MV-4-11 (cell line): ENCODE results near the gene PAX9.

Experiments used
- DNase-seq: peaks from one replicate; lab custom pipeline; 2025; lab: John Stamatoyannopoulos, UW

The PAX9 gene

DNA sequence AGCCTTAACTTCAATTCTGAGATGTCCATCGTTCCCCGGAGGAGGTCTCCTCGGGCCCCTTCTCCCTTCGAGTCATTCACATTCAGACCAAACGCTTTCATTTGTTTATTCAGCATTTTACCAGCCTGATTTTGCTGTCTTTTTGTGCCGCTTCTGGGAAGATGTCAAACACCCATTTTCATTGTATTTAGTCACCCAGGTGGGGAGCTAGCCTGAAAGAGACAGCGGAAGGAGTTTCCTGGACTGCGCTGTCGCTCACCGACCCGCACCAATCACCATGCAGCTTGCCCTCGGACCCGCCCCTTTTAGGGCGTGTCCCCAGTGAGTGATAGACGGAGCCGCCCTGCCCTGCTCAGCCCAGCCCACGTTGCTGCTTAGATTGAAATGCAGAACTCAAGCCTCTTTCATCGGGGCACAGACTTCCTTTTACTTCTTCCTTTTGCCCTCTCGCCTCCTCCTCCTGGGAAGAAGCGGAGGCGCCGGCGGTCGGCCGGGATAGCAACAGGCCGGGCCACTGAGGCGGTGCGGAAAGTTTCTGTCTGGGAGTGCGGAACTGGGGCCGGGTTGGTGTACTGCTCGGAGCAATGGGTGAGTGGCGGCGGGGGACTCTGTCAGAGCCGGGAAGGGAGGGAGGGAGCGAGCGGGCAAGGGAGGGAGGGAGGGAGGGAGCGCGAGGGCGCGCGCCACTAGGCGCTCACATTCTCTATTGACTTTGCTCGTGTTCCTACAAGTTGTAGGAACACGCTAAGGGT is at the start of gene PAX9:
PAX9 (plus strand) TSS at position 355 of the 752 bp plus-strand sequence; CDS start at position 585, 230 bp downstream.
- no peak for DNase-seq

DNA sequence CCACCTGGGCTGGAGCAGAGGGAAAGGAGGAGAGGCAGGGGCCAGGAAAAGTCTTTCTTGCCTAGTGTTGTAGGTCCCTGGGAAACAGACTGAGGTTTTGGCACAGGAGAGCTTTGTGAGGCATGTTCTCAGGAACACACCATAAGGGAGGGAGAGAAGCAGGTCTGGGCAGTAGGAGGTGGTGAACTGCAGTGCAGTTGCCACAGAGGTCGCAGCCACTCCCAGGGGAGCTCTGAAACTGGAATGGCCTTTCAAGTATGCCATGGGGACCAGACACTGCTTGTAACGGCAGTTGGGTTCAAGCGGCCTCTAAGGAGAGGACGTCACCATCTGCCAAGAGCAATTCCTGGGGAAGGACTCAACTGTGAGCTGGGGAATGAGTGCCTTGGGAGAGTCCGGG is 43.8 kb upstream of the PAX9 start:
- no peak for DNase-seq

DNA sequence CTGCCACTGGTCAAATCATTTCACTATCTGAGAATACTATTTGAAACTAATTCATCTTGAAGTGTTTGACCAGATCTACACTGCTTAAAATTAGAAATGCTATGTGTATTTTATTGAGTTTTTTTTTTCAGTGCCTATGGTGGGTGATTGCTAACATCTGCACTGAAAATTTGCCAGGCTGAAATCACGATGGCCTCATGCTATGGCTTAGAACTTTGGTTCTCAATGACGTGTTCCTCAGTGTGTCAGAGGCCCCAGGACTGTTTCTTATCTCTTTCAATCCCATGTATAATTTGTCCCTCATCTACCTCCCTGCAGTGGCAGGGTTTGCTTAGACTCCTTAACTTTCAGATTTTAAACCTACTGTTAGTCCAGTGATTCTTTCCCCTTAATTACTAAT is 43.0 kb upstream of the PAX9 start:
- DNase-seq: no peak

DNA sequence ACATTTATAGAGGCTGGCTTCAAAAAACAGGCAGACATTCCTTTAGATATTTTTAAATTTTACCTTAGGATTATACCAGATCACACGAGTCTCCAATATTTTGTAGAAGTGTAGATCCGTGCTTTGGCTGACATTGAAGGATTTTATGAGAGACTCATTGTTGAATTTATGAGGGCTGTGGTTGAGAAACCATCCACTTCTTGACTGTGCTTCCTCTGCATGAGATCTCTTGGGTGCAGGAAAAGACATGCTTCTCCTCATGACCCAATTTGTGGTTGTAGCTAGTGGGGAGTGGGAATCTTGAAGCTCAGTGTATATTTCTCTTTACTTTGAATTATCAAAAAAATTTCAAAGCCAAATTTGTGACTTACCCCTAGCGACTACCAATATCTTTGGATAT is 42.5 kb upstream of the PAX9 start:
- DNase-seq: no peak

DNA sequence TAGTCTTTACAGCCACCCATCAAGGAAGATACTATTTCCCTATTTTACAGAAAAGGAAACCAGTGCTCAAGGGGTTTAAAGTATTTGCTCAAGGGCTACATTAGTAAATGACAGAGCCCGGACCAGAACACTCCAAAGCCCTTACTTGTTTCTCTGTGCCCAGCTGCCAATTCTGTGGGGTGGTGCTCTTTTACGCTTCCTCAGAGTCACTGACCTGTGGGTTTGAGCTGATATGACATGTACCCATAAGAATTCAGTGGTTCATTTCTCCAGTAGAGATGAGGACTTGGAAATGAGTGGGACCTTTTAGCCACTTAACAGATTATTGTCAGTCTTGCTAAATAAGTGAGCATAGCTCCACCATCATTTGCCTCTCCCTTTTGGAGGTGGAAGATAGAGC is 41.8 kb upstream of the PAX9 start:
- DNase-seq: peak; percentile 0

DNA sequence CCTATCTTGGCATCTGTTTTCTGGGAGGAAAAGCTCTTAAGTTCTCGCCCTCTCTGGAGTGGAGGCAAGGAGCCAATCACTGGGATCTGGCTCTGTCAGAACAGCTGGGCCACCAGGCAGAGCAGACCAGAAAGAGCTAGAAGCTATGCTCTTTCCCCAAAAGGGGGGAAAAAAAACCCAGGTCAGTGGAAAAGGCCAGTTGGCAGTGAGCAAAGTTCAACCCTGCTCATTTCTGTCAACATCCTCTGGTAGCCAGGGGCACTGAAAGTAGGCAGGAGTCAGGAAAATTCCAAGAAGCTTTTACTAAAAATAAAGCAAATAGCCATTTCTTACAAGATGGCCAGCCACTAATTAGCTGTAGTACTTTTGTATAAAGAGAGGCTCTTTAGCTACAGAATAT is 36.6 kb upstream of the PAX9 start:
- DNase-seq: no peak

DNA sequence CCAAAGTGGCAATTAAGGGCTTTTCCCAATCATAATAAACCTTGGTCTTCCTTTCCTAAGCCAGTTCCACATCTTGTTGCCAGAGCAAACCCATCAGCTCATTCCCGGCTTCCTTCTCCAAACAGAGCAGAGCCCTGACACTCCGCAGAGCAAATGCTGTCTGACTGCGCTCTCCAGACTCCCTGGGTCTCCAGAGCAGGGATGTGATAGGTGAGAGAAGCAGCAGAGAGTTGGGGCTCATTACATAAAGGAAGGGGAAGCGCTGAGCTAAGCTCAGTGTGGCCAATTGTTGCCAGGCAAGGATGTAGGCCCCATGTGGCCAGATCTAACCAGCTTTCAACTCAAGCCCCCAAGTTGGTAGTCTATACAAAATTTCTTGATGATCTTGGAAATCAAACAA is 36.2 kb upstream of the PAX9 start:
- DNase-seq: no peak

DNA sequence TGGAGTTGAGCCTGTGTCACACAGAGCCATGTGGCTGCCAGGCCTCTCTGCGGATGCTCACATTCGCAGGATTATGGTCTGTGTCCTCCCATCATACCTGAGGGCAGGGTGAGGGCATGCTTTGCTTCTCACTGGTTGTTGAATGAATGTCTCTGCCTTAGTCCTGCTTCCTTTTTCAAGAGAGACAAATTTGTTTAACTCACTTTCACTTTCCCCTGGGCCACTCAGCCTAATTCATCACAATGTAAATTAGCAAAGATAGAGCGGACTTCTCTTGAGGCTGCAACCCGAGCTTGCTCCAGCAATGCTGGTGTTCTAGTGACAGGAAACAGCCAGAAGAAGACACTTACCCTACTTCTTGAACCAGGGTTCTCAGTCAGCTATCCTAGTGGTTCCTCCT is 35.5 kb upstream of the PAX9 start:
- no peak for DNase-seq

DNA sequence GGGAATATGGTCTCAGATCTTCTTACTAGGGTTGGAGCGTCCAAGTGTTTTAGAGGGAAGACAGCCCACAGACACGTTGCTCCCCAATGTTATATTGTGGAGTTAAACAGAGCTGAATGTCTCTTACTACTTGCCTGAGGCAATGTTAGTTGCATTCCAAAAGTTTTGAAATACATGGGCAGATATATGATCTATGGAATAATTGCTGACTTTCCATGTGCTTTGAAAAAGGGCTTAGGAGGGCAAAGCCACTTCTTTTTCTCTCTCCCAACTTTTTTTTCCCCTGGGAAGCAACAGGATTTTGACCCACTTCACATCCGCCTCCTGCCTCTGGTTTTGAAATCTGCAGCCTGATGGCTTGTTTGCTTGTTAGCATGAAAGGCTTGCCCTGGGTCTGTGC is 33.7 kb upstream of the PAX9 start:
- DNase-seq: no peak

DNA sequence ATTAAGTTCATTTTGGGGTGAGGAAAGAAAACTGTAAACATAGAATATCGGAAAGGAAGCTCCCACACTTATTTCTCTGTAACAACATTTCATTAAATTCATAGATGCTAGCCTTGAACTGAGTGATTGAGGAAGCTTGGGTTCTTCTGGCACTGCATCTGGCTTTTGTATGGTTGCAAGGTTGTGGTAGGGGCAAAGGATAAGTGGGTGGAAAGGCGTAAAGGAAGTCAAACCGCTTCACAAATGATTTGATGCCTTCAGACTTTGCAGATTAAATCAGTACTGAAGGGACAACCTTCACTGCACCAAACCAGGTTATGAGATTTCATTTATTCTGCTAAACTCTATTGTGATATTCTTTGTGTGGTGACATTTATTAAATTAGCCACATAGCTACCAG is 28.1 kb upstream of the PAX9 start:
- DNase-seq: no peak

DNA sequence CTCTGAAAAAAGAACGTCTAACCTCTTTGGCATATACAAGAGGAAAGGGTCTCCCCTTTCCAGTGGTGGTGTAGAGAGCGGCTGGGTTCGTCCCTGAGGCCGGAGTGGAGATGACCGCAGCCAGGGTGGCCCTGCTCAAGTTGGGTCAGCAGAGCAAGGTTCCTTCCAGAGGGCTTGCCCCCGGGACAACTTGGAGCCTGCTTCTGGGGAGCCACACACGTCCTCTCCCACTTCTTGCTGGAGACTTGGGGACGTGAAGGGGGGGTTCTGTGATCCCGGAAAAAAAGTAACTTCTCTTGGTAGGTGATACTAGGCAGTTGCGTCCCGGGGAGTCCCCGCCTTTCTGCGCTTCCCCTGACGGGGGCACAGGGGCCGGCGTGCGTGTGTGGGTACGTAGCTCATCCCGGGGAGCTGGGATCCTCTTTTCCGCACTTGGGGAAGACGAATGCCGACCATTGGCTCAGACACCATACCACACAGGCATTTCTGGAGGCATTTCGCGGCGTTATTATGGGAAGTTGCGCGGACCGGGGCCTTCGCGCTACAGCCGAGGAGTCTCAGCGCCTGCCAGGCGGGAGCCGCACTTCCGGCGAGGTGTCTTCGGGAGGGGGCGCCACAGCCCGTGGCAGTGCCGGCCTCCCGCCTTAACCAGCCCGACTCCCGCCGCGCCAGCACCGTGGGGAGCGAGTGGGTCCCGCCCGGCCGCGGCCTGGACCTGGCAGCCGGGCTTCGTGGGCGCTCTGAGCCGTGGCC is 14.8 kb upstream of the PAX9 start:
- DNase-seq: no peak

DNA sequence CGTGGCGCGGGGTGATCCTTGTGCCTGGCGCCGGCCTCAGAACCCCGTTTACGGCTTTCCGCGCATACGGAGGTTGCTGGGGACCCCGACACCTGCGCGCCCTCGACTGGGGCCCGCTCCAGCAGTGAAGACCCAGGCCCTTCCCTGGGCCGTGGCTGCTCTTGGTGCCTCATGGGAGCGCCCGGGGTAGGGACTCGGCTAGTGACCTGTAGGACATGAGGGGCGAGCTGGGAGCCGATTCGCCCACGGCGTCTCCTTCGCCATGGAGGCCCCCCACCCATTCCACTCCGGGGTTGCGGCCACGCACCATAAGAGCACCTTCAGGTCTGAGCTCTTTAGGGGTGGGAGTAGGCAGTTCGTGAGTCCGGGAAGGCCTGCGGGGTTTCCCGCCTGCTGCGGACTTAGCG is 14.2 kb upstream of the PAX9 start:
- no peak for DNase-seq

DNA sequence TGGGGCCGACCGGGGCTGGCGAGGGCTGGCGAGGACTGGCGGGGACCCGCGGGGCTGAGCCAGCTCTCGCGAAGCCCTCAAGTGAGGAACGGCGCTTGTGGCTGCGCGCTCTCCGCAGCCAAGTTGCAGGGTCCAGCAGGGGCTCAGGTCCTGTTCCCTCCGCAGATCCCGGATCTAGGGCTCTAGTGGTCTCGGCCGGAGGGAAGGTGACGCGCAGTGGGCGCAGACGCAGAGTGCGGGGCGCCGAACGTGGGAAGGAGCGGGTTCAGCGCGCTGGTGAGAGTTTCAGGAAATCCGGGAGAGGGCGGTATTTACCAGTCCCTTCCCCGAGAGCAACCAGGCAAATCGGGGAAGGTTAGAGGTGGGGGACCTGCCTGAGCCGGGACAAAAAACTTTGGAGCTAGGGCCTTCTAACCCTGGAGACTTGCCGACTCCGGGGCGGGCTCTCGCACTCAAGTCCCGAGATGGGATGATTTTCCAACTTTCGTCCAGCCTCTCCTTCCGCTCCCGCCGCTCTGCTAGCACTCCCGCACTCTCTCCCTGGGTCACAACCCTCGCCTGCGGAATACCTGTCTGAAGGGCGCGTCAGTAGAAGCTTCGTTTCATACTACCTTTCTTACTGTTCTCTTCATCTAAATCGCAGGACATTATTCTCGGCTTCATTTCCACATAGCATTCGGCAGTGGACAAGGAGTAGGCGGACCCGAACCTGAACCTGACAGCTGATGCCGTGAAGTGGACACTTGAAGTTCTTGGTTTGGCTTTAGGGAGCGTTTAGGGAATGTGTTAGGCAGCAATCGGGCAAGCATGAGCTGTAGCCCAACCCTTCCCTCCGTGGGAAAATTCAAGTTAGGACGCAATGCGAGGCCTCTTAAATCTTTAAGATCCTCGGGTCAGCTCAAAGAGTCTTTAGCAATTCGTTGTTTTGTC is 13.6 kb upstream of the PAX9 start:
- no peak for DNase-seq

DNA sequence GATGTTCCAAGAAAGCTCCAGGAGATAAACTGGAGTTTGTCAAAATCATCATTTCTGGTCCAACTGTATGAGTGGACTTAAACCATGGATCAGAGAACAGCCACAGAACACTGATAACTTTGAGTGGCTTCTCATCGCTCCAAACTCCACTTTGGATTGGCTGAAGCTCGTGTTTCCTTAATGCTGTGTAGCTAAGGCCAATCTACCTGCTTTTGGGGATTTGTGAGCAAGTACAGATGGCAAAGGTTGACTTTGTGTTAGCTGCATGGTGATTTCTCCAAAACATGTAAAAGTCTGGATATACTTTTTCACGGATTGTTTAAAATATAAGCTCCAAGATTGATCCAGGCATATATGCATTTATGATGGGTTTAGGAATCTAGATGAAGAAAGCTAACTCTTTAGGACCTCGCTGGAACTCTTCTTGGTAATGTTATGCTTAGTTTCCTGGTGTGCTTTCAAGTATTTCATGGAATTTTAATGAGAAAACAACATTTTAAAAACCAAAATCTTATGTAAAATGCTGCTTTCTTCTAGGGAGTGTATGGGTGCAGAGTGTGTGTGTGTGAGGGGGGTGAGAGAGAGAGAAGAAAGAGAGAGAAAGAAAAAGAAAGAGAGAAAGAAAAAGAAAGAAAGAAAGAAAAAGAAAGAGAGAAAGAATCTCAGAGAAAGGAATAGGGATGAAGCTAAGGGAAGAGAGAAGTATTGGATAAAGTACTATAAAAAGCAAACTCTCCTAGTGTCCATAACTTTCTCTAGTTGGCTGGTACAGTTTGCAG is 11.6 kb upstream of the PAX9 start:
- DNase-seq: no peak

DNA sequence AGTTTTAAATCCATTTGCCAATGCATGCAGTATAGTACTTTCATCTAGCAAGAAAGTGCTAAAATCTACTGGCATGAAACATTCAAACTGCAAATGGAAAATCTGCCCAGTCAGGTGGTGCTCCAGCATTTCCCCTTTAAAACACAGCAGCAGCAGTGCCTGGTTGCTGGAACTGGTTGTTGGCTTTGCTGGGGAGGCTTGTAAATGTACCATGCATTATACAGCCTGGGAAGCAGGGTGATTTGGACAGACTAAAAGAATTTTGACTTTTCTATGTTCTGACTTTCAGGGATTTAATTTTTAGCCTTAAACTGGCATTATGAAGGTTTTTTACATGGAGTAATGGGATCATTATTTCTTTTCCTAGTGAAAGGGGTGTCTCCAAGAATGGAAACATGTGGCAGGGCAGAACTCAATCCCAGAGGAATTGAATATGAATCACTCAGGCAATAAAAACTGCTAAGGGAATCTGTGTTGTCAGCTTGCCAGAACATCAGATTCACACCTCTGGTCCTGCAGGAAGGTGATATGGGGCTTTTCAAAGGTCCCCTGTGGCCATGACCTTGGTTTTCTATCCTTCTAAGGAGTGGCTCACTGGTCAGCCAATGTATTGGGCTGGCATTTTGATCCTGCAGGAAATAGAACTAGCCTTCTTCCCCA is 9.0 kb upstream of the PAX9 start:
- no peak for DNase-seq

DNA sequence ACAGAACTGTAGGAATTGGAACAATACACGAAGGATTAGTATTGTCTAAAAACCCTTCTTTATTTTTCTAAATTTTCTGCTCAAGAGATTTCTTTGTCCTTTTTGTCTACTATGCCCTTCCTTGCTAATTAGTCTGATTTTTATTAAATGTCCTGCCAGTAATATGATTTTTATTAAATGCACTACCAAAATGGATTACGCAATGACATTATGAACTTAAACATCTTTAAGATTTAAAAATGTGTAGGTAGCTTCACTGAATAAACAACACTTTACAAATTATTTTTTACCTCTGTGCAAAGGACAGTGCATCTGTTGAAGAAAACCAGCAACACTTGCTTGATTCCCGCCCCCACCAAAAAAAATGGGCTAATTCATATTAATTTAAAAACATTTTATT is 8.2 kb upstream of the PAX9 start:
- DNase-seq: no peak

DNA sequence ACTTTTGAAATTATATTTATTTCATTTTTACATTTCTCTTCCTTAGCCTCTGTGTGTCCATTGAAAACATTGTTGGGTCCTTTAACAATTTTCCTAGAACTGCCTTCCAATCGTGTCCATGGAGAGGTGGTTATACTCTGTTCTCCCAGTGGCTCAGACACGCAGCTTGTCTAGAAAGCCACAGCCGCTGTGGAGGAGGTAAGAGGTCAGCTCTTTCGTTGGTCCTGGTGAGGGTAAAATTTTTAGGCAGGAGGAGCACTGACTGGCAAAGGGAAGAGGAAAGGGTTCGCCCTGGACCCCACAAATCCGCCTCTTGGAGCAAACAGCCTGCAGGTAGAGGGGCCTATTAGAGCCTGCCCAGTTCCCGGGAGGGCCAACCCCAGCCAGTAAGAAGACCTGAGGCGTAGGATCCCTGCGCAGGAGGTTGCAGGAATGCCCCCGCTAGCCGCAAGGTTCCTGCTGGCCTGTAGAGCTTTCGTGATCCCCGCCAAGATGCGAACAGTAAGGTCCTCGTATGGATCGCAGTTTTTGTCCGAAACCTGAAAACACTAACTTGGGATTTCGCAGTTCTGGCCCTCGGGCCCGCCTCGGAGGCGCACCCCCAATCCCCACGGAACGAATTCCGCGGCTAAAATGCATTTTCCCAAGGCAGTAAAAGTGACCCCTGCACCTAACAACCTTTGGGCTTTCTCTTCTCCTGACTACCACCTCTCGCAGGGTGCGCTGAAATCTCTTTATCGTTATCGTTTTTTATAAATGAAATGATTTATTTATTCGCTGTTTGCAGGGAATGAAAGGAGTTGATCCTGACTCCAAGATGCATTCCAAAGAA is 7.5 kb upstream of the PAX9 start:
- DNase-seq: no peak

DNA sequence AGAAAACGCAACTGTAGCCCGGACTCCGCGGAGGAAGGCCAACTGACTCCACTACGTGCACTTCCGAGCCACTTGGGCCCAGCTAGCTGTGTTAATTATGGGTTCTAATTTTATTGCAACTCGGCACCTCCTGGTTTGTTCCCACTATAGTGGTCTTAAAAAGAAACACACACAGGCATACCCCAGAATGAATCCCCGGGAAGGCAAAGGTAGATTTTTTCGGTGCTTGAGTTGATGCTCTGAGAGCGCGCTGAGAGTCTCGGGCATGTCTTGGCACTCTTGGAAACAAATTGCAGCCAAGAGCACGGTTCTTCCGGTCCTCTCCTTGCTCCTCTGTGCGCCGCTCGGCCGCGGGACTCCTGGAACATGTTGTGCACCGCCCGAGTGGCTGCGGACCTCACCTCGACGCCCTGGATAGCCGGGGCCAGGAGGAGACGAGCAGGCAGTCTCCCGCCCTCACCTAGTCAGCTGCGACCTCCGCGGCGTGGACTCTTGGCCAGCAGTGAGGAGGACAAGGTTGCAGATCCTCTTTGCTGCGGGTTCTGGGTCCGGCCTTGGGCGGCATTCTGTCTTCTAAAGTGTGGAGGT is 6.8 kb upstream of the PAX9 start:
- no peak for DNase-seq

DNA sequence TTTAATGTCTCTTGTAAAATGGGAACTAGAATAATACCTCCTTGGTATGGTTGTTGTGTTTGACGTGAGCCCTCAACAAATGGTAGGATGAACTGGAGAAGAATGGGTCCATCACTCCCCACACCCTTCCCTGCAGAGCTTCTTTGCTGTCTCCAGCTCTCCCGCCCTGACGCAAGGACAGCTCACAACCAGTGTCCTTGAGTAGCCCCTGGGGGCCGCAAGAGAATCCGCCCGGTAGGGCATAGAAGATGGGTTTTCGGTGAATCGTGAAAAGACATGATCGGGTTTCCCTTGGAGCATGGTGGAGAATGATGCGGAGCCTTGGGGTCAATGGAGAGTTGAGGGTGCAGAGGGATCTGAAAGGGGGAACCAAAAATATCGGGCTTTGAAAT is 6.1 kb upstream of the PAX9 start:
- no peak for DNase-seq
